Suprapubic skin (tissue), 4 donors: ENCODE measurements around the gene SUGT1. TPM values are rescaled to one million over a fixed set of nuclear protein-coding genes. Genes with fewer than 3 reads are reported as not detected.
A peak's percentile ranks its signal among the peaks of the same experiment; 100 is the strongest.

Experiments
- DNase-seq, 2 donors: peaks; one replicate each; pipeline ENCODE4 v3.0.0-alpha.2; 2019; ENCODE audit warnings: low spot score in 2 of 2
- H3K27ac ChIP-seq: fragments of 200-600 bp; sonication (generic); one replicate; pipeline ENCODE4 v1.5.1; 2019
- H3K27me3 ChIP-seq: fragments of 200-600 bp; sonication (generic); one replicate; pipeline ENCODE4 v1.5.1; 2019
- H3K36me3 ChIP-seq: fragments of 200-600 bp; sonication (generic); one replicate; pipeline ENCODE4 v1.5.1; 2019
- H3K4me1 ChIP-seq: fragments of 200-600 bp; sonication (generic); one replicate; pipeline ENCODE4 v1.5.1; 2019
- H3K4me3 ChIP-seq: fragments of 200-600 bp; sonication (generic); one replicate; pipeline ENCODE4 v1.5.1; 2019; ENCODE audit warnings: mild to moderate bottlenecking
- H3K9me3 ChIP-seq: fragments of 200-600 bp; sonication (generic); one replicate; pipeline ENCODE4 v1.5.1; 2019
- CTCF ChIP-seq, 2 donors: fragments of 200-600 bp in 1 of 2; fragments of 450-650 bp in 1 of 2; sonication (generic) in 1 of 2; IDR thresholded peaks; one replicate each; pipeline ENCODE4 v1.5.1; 2016 to 2019; ENCODE audit warnings: antibody characterized with exemption in 2 of 2, mild to moderate bottlenecking in 1 of 2, moderate library complexity in 1 of 2
- EP300 ChIP-seq: sonication (generic); formaldehyde crosslinking; IDR thresholded peaks from one replicate; pipeline ENCODE4 v1.6.1; 2017; ENCODE audit warnings: antibody characterized with exemption
- POLR2A ChIP-seq, 2 donors: fragments of 450-650 bp; IDR thresholded peaks; one replicate each; pipeline ENCODE4 v1.6.1; 2017; ENCODE audit warnings: antibody characterized with exemption in 2 of 2, mild to moderate bottlenecking in 2 of 2, moderate library complexity in 2 of 2
- POLR2AphosphoS5 ChIP-seq, 3 donors: sonication (generic); formaldehyde crosslinking; IDR thresholded peaks; one replicate each; pipeline ENCODE4 v1.6.1; 2017; ENCODE audit warnings: antibody characterized with exemption in 3 of 3
- WGBS: methylation state at CpG from one replicate; pipeline ENCODE4 v1.1.5; 2018; 5-methylcytosine and 5-hydroxymethylcytosine counted together
- total RNA-seq, 4 donors: library from RNA; depleted of rRNA; stranded (reverse); fragments of >200 nt; gene quantifications; one replicate each; pipeline ENCODE4 v1.1.0, GENCODE V29; 2016

The SUGT1 gene
- total RNA-seq, 4 donors from 2014 or later, result 23.7 to 38.2 (median 28.8) TPM

GRCh38 chr13:52652980-52653303 lies 306 bp downstream of the SUGT1 start:
- Histone ChIP-seq H3K9me3 (no peaks in the 10 kb centered on the region), H3K4me3 (peak overlapping the region; percentile 69), H3K27me3 (no peaks in the 10 kb centered on the region), H3K27ac (peak overlapping the region; percentile 97), H3K4me1 (peaks cover 36% of the 10 kb centered on the region), H3K36me3 (peaks cover 7% of the 10 kb centered on the region)
- under 1% methylated on average over 18 of the region's 18 CpGs for WGBS
- TF ChIP-seq POLR2A (IDR thresholded peaks at IDR 0.05) (no peak), CTCF (IDR thresholded peaks at IDR 0.05) (peak in 1 of 2 donors; percentile 47), EP300 (no peak), POLR2AphosphoS5 (IDR thresholded peaks at IDR 0.05) (no peak)
- no peak for DNase-seq

- H3K4me1 ChIP-seq, result peaks cover 11% of the 10 kb centered on the region
- peaks cover 64% of the 10 kb centered on the region for H3K36me3 ChIP-seq
- no peaks in the 10 kb centered on the region for H3K9me3 ChIP-seq
- no peak overlapping the region for H3K27ac ChIP-seq
- TF ChIP-seq CTCF (IDR thresholded peaks at IDR 0.05) (no peak), EP300 (no peak), POLR2AphosphoS5 (IDR thresholded peaks at IDR 0.05) (no peak), POLR2A (IDR thresholded peaks at IDR 0.05) (no peak)
- 85% methylated on average over 2 of the region's 2 CpGs for WGBS
- no peak for DNase-seq
- no peaks in the 10 kb centered on the region for H3K27me3 ChIP-seq
- no peak overlapping the region for H3K4me3 ChIP-seq
Measured at GRCh38 chr13:52659340-52659739, 6.7 kb downstream of the SUGT1 start.

- Histone ChIP-seq H3K27ac (no peak overlapping the region), H3K9me3 (no peaks in the 10 kb centered on the region), H3K36me3 (peaks cover 88% of the 10 kb centered on the region), H3K4me3 (no peak overlapping the region), H3K27me3 (no peaks in the 10 kb centered on the region), H3K4me1 (no peaks in the 10 kb centered on the region)
- no peak for DNase-seq
- no peak for TF ChIP-seq POLR2AphosphoS5 (IDR thresholded peaks at IDR 0.05)
- WGBS, result 97% methylated on average over 4 of the region's 4 CpGs
Measured at GRCh38 chr13:52664272-52664671, 11.6 kb downstream of the SUGT1 start.

- peaks cover 80% of the 10 kb centered on the region for H3K36me3 ChIP-seq
- TF ChIP-seq POLR2AphosphoS5 (IDR thresholded peaks at IDR 0.05) (no peak), POLR2A (IDR thresholded peaks at IDR 0.05) (no peak), CTCF (IDR thresholded peaks at IDR 0.05) (peak in 1 of 2 donors; percentile 30)
- no peaks in the 10 kb centered on the region for H3K27me3 ChIP-seq
- H3K4me3 ChIP-seq, result no peak overlapping the region
- H3K4me1 ChIP-seq, result no peaks in the 10 kb centered on the region
- H3K27ac ChIP-seq, result no peak overlapping the region
- no peak for DNase-seq
- H3K9me3 ChIP-seq, result no peaks in the 10 kb centered on the region
Measured at GRCh38 chr13:52665325-52665724, 12.7 kb downstream of the SUGT1 start.

- no peak for DNase-seq
- Histone ChIP-seq H3K9me3 (no peaks in the 10 kb centered on the region), H3K27ac (no peak overlapping the region), H3K27me3 (no peaks in the 10 kb centered on the region), H3K4me1 (no peaks in the 10 kb centered on the region), H3K36me3 (peaks cover 40% of the 10 kb centered on the region), H3K4me3 (no peak overlapping the region)
- 74% methylated on average over 2 of the region's 2 CpGs for WGBS
- TF ChIP-seq EP300, result no peak
- no peak for TF ChIP-seq POLR2AphosphoS5 (IDR thresholded peaks at IDR 0.05)
- no peak for TF ChIP-seq CTCF (IDR thresholded peaks at IDR 0.05)
- no peak for TF ChIP-seq POLR2A (IDR thresholded peaks at IDR 0.05)
Measured at GRCh38 chr13:52669677-52670076, 17.0 kb downstream of the SUGT1 start.

- no peak for DNase-seq
- 95% methylated on average over 8 of the region's 8 CpGs for WGBS
- TF ChIP-seq CTCF (IDR thresholded peaks at IDR 0.05) (no peak), EP300 (no peak), POLR2A (IDR thresholded peaks at IDR 0.05) (no peak), POLR2AphosphoS5 (IDR thresholded peaks at IDR 0.05) (no peak)
Measured at GRCh38 chr13:52670726-52671125, 18.1 kb downstream of the SUGT1 start.

More at GRCh38 chr13:52670726-52671125, 18.1 kb downstream of the SUGT1 start:
- Histone ChIP-seq H3K27ac (no peak overlapping the region), H3K4me3 (no peak overlapping the region), H3K4me1 (no peaks in the 10 kb centered on the region), H3K36me3 (peaks cover 42% of the 10 kb centered on the region), H3K9me3 (no peaks in the 10 kb centered on the region), H3K27me3 (no peaks in the 10 kb centered on the region)
